ENCODE results near the gene F9.
"Not testable (repeated sequence)": the region's sequence is repeated elsewhere in the genome, so short reads cannot be mapped to it uniquely, and the experiment has no call there.

F9 gene

DNA sequence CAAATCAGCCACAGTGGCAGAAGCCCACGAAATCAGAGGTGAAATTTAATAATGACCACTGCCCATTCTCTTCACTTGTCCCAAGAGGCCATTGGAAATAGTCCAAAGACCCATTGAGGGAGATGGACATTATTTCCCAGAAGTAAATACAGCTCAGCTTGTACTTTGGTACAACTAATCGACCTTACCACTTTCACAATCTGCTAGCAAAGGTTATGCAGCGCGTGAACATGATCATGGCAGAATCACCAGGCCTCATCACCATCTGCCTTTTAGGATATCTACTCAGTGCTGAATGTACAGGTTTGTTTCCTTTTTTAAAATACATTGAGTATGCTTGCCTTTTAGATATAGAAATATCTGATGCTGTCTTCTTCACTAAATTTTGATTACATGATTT is at the start of gene F9:
Gene F9, plus strand, starts transcription at position 190 of the 400 bp plus-strand sequence. Its CDS starts 26 bp downstream, at position 216.
- FAIRE-seq, result no peak

DNA sequence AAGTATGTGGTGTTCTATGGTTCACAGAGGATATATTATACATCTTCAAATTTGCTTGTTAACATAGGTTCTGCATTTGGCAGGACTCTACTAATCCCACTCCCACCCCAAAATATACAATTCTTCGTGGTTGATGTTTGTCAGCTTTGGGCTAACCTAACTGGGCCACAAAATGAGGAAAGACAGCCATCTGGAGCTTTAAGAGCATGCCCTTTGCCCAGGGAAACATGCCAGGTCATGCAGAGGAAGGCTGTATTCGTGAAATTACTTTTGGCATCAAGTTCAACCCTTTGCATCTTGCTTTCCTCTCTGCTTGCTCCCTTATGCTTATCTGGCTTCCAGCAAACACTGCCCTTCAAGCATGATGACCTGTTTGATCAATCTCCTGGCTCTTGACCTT is 46.8 kb upstream of the F9 start:
- FAIRE-seq, result no peak

DNA sequence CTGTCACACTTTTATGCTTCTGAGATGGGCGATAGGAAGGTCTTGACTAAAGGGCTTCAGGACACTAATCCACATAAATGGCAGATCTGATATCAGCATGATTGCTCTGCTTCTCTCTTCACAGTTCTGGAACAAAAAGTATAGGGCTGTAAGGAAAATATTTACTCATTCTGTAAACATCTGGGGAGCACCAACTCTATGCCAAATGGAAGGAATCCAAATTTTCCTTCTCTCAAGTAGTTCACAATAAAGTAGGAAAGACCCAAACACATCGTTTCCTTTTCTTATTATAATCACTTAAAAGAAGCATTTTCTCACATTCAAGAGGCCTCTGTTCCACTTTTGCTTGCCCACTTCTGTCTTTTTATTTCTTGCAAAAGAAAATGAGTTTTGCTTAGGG is 45.9 kb upstream of the F9 start:
- FAIRE-seq, result no peak

DNA sequence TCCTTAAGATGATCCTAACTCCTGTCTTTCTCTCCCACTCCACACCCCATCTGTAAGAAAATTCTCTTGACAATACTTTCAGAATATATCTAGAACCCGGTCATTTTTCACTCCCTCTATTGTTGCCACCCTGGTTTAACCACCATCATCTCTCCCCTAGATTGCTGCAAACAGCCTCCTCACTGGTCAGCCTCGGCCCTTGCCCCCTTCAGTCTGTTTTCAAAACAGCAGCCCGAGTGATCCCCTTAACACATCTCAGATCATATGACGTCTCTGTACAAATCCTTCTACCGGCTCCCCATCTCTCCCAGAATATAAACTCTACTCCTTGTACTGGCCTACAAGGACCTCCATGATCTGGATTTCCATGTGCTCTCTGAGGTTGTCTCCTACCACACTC is 35.2 kb upstream of the F9 start:
- FAIRE-seq, result no peak

DNA sequence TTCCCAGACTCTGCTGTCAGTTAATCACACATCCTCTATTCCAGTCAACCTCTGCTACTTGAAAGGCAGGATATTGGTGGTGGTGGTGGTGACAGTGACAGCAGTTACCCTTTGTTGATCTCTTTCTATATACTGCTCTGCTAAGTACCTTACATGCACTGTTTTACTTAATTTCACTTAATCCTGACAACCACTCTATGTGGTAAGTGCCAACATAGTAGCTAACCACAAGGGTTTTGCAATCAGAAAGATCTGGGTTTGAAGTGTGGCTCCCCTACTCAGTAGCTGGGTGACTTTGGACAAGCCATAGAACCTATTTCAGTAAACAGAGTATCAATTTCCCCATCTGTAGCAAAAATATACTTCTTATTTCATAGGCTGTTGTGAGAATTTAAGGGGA is 24.2 kb upstream of the F9 start:
- FAIRE-seq, result no peak

DNA sequence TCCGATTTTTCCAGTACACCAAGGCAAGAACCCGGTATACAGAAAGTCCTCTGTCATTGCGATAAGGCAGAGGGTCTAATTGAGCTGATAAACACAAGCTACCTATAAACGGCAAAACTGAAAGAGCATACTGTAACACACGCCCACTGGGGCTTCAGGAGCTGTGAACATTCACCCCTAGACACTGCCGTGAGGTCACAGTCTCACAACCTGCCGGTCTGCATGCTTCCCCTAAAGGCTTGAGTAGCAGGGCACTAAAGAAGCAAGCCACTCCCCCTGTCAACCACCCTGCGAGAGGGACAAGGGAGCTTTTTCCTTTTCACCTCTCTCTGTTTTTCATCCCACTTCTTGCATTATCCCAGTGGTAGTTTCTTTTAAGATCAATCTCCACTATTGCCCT is 22.4 kb upstream of the F9 start:
- no peak for FAIRE-seq

DNA sequence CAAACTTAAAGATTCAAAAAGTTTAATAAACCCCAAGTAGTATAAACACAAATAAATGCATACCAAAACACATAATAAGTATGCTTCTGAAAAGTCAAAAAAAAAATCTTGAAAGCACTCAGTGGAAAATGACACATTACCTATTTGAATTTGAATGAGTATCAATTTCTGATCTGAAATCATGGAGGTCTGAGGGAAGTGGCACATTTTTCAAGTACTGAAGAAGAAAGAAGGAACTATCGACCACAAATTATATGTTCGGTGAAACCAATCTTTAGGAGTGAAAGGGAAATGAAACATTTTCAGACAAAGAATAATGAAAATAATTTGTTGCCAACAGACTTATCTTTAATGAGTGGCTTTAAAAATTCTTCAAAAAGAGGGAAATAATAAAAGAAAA is 12.1 kb upstream of the F9 start:
- FAIRE-seq, result no peak

DNA sequence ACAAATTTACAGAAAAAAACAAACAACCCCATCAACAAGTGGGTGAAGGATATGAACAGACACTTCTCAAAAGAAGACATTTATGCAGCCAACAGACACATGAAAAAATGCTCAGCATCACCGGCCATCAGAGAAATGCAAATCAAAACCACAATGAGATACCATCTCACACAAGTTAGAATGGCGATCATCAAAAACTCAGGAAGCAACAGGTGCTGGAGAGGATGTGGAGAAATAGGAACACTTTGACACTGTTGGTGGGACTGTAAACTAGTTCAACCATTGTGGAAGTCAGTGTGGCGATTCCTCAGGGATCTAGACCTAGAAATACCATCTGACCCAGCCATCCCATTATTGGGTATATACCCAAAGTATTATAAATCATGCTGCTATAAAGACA is 1.7 kb upstream of the F9 start:
- not testable (repeated sequence) for FAIRE-seq

DNA sequence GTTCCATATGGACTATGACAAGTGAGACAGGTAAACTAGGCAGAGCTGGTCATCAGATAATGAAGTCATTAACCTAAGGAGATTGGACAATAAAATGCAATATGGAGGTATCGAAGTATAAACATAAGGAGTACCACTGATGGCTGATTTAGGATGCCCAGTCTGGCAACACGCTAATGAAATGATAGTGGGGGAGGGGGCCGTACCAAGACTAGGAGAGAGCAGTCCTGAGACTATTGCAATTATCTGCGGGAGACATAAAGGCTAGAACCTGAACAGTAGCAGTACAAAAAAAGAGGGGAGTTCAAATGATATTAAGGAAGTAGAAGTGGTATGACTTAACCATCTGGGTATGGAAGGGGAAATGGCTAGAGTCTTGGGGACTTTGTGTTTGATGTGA is 2.3 kb downstream of the F9 start:
- FAIRE-seq, result no peak

DNA sequence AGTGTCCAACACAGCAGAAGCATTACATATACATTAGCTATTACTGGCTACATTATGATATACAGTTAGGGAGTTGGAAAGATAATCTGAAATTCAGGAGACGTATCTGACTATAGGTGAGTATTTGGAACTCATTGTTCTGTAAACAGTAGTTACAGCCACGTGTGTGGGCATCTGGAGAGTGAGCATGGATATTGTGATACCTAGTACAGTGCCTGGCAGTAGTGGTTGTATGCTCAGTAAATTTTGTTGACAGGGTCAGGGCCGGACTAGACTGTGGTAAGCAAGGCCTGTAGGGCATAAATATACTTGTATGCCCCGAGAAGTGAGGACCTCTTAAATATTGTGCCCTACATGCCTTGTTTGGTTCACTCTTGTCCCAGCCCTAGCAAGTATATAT is 2.9 kb downstream of the F9 start:
- FAIRE-seq, result no peak

DNA sequence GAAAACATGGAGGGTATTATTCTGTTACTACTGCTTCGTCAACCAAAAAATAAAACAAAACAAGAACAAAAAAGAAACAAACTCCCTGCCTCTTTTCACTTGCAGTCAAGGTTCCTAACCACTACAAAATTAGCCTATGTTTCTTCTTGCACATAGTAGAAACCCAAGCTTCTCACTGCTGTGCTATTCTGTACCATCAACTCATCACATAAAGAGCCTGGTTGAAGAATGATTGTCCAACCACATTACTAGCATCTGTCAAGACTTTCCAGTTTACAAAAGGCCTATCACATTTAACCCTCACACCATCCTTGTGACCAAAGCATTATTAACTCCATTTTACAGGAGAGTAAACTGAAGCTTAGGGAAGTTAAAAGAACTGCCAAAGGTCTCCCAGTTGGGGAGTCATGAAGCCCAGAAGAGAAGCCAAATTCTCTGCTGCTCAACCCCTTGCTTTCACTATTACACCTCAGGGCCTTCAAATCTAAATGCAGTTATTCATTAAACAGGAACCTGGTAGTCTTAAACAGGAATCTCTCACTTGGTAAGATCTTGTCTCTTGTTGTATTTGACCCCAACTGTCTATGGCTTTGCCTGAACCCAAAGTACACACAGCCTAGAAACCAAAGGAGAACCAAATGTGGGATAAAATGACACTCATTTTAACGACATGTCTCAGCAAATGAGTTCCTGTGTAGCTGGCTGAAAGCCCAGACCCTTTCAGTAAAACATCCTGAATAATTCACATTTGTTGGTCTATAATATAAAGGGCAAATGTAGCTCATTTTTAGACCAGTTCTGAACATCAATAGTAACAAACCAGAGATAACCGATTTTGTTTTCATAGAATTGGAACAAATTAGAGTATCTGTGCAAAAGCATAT is 8.6 kb downstream of the F9 start:
- no peak for FAIRE-seq

DNA sequence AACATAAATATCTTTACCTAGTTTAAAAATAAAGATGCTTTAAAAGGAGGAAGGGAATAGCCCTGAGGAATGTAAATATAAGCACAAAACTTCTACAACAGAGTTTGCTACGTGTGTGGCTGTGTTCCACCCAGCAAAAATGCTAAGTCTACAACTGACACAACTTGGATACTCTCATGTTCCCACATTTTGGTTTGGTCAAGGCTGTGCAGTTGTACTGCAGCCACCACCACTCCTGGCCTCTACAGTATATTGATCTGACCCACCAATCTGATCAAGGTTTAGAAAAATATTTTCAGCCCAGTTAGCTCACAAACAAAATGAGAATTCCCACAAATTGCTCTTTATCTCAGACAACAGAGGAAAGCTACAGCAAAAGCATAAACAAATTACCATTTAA is 12.1 kb downstream of the F9 start:
- no peak for FAIRE-seq

DNA sequence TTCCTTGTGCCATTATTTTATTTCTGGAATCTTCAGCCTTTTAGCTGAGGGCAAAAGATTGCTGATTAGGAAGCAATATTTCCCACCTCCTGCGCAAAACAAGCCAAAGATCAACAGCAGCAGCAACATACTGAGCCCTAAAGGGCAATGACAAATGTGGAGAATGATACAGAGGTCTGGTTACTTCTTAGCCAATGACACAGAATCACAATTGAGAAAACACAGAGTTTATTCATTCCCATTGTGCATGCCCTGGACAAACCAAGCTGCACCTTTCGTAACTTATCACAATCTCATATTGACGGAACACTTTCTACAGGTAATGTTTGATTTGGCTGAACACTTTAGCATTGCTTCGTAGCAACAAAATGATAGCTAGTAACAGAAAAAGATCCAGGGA is 13.4 kb downstream of the F9 start:
- no peak for FAIRE-seq

DNA sequence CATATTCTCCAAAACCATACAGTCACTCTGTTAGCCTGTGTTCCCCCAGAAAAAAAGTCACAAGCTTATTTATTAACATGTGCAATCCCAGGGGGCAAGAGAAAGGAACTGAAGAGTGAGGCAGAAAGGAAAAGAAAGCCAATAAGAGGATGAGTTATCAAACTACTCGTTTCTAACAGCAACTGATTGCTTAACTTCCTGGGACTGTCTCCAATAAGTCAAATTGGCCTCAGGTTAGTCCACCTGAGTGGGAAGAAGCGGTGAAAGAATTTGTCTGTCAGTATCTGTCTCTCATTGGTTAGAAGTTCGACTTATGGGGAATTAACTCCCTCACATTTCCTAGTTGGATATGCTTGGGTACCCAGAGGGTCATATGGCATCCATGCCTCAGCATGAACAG is 14.1 kb downstream of the F9 start:
- no peak for FAIRE-seq

DNA sequence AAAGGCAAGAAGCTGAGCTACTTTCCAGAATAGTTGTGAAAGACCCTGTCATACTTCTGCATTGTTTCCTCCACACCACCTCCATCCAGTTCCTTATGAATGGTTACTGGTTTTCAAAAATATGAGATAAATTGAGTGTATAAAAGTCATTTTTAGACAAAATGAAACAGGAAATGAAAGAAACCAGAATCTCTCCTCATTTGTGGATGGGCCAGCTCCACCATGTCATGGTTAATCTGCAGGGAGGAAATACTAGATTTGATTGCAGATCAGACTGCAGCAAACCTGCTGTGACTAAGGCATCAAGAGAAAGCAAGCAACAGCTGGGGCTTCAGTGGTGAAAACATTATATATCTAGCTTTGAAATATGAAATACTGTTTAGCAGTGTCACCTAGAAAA is 23.8 kb downstream of the F9 start:
- no peak for FAIRE-seq

DNA sequence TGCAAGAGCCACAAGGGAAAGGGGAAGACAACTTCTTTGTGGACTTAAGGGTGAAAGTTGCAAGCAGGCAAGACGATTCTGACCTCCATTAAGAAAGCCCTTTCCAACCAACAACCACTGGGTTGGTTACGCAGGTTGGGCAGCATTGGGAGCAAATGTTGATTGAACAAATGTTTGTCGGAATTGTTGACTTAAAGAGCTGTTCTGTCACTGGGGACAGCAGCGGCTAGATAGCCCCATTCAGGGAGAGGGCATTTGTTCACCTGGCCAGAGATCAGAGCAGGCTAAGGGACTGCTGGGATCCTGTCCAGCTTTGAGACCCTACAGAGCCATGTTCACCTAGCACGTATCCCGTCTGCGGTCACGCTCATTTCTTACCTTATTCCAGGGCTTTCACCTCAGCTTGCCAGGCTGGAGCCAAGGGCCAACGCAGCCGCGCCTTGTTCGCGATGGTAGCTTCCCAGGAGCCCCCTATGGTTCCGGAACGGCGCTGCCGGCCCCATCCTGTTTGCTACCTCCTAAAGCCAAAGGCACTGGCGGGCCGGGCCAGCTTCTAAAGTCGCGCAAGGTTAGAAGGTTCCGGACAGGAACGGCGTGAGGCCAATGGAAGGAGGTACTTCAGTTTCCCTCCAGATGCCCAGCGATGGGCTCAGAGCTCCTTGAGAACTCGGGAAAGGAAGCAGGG is 24.6 kb downstream of the F9 start:
- FAIRE-seq, result no peak

DNA sequence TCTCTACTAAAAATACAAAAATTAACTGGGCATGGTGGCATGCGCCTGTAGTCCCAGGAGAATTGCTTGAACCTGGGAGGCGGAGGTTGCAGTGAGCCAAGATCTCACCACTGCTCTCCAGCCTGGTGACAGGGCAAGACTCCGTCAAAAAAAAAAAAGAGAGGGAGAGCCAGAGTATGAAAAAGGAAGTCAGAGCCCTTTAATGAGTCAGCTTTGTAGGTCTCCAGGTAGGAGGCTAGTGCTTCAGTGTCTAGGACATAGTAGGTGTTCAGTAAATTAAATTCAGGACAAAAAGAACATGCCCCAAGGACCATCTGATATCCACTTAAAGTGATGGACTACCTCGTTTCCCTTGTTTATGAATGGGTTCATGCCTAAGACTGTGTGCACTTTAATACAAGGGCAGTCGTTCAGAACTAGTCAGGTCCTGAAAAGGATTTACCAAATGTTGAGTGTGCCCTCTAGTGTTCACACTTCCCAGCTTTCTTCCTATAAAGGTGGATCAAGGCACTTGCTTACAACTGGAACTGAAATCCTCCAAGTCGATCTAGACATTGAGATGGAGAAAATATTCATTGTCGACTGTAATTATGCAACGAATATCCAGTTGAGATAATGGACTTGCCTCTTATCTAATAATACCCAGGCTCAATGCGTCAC is 29.0 kb downstream of the F9 start:
- no peak for FAIRE-seq

DNA sequence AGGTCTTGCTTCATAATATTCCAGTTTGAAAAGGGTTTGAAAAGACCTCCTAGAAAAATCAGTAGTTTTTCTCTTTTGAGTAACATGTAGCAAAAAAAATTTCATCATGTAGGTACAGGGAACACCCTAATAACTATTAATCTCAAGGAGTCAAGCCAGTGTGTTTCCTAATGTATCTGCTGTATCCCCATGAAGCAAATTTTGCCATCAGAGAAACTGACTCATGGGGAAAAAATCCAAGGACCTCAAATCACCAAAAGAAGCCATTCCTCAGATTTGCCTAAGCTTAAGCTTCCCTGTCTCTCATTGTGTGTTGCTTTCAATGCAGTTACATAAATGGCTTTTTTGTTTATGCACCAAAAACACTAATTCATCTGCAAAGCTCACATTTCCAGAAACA is 29.7 kb downstream of the F9 start:
- no peak for FAIRE-seq

DNA sequence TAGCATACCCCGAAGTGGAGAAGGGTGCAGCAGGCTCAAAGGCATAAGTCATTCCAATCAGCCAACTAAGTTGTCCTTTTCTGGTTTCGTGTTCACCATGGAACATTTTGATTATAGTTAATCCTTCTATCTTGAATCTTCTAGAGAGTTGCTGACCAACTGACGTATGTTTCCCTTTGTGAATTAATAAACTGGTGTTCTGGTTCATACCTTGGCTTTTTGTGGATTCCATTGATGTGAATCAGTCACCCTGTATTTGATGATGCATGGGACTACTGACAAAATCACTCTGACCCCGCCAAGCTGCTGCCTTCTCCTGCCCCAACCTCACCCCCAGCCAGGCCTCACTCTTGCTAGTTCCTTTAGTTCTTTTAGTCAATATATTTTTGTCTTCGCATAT is 32.7 kb downstream of the F9 start:
- no peak for FAIRE-seq

DNA sequence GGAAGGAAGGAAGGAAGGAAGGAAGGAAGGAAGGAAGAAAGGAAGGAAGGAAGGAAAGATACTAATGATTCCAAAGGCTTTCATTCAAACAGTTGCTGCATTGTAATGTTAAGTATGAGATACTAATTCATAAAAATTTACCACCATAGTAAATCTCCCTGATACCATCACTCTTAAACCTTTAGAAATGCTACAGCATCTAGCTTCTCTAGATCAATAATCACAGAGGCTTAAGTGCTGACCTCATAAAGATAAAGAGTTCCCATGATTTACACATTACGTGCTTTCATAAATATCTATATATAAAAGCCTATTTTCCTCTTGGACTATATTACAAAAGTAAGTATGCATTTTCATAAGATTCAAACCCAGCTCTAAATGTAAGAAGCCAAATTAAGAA is 36.4 kb downstream of the F9 start:
- FAIRE-seq, result no peak

DNA sequence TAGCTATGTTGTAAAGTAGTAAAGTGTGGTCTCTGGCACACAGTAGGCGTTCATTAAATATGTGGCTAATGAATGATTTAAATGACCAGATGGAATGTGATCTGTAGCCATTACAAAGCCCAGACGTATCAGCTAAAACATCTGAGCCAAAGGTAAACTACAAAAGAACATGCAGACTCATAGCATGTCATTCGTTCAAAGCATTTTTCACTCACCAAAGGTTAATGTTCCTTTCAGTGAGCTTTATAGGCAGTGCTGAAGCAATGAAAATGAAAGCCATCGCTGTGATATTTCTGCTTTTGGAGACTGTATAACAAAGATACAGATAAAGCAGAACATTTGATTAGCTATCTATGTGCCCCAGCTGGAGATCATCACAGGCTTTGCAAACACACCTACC is 50.5 kb downstream of the F9 start:
- FAIRE-seq, result no peak

DNA sequence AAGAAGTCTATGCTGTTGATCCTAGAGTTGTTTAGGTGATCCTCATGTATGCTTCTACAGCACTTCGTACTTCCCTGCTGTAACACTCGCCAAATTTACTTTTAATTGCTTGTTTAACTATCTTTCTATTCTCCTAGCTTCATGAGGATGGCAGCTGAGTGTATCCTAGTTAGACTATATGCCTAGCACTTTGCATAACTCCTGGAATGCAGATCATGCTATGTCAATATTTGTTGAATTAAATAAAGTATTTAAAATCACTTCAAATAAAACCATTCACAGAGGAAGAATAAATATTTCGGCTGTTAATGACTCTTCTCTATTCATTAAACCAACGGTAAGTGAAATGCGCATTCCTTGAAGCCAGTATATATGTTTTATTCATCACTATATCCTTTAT is 55.1 kb downstream of the F9 start:
- FAIRE-seq, result no peak

DNA sequence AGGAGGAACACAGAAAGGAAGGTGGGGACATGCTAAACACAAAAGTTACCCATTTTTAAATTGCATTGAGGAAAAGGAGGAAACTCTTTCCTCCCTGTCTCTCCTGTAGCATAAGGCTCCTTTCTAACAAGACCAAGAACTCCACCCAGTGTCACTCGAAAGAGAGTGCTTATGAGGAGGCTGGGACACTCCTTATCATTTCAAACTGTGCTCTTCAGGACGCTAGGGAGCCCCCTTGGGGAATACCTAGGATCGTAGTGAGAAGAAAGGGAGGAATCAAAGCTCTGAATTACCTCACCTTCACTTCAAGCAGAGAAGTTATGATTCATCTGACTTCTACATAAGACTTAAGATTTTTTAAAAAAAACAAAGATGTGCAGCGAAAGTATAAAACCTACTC is 65.5 kb downstream of the F9 start:
- no peak for FAIRE-seq

DNA sequence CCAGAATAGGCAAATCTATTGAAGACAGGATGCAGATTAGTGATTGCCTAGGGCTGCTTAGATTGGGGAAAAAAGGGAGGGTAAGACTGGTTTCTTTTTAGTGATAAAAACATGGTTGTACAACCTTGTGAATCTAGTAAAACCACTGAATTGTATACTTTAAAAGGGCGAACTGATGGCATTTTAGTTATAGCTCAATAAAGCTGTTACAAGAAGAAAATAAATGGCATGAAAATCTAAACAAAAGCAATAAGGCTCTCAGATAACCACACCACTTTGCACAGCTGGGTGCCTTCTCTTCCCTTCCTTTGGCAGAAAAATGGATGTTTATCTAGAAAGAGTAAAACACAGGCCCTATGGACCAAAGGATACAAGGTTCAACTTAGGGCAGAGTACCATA is 69.6 kb downstream of the F9 start:
- no peak for FAIRE-seq
